HG03159 (cell line): ENCODE measurements around the gene GDF10.

ENCODE experiments used
- ATAC-seq: cut with Tn5 transposase; IDR thresholded peaks from one replicate; pipeline ENCODE4 v1.9.1; 2021; ENCODE audit warnings: mild to moderate bottlenecking, moderate library complexity; ENCODE audit not compliant: unreplicated experiment

The GDF10 gene

GRCh38 chr10:47312663-47312995 lies 12.6 kb downstream of the GDF10 start:
- no peak for ATAC-seq

- no peak for ATAC-seq
These were observed 14.5 kb downstream of the GDF10 start for GRCh38 chr10:47314416-47314970.

GRCh38 chr10:47315421-47315820 lies 15.4 kb downstream of the GDF10 start:
- ATAC-seq = no peak

GRCh38 chr10:47316131-47316530 lies 16.1 kb downstream of the GDF10 start:
- no peak for ATAC-seq

- ATAC-seq = no peak
These were observed 17.3 kb downstream of the GDF10 start for GRCh38 chr10:47317251-47317650.

- no peak for ATAC-seq
These were observed 18.7 kb downstream of the GDF10 start for GRCh38 chr10:47318706-47319105.

GRCh38 chr10:47319784-47320183 lies 19.8 kb downstream of the GDF10 start:
- no peak for ATAC-seq

- no peak for ATAC-seq
These were observed 20.8 kb downstream of the GDF10 start for GRCh38 chr10:47320812-47321211.

GRCh38 chr10:47321521-47322195 lies 21.7 kb downstream of the GDF10 start:
- ATAC-seq = no peak

- ATAC-seq = no peak
These were observed 22.5 kb downstream of the GDF10 start, which contains the start of gene GDF2 for GRCh38 chr10:47322300-47323061. Gene GDF2 (plus strand): TSS chr10:47322454. CDS start chr10:47322669, 215 bp downstream.

- no peak for ATAC-seq
These were observed 23.1 kb downstream of the GDF10 start for GRCh38 chr10:47323087-47323486.

- no peak for ATAC-seq
These were observed 23.8 kb downstream of the GDF10 start for GRCh38 chr10:47323636-47324296.

GRCh38 chr10:47325303-47326291 lies 25.6 kb downstream of the GDF10 start:
- ATAC-seq = no peak

GRCh38 chr10:47326306-47326926 lies 26.4 kb downstream of the GDF10 start:
- no peak for ATAC-seq

- no peak for ATAC-seq
These were observed 26.9 kb downstream of the GDF10 start for GRCh38 chr10:47326927-47327330.

- no peak for ATAC-seq
These were observed 29.9 kb downstream of the GDF10 start for GRCh38 chr10:47329855-47330254.

GRCh38 chr10:47330366-47330765 lies 30.4 kb downstream of the GDF10 start:
- ATAC-seq = no peak

GRCh38 chr10:47330804-47331203 lies 30.8 kb downstream of the GDF10 start:
- ATAC-seq = no peak

GRCh38 chr10:47331491-47331890 lies 31.5 kb downstream of the GDF10 start:
- no peak for ATAC-seq

- ATAC-seq = no peak
These were observed 32.0 kb downstream of the GDF10 start for GRCh38 chr10:47331954-47332353.
